CD14-positive monocyte (primary cell): ENCODE data around the gene PHACTR2. TPM values are rescaled to one million over a fixed set of nuclear protein-coding genes. Genes with fewer than 3 reads are reported as not detected.

ENCODE experiments used
- DNase-seq, 3 donors: peaks; one replicate each; pipeline ENCODE4 v3.0.0-alpha.2; 2011 to 2022
- H2AFZ ChIP-seq: 2 replicates; pipeline ENCODE4 v1.6.0; 2012; ENCODE audit warnings: mild to moderate bottlenecking, low read depth, low read length, inconsistent platforms; ENCODE audit not compliant: insufficient read depth, poor library complexity, severe bottlenecking
- H3K27ac ChIP-seq, 2 donors: 1 replicate in 1 of 2; 2 replicates in 1 of 2; pipeline ENCODE4 v1.5.1; 2012 to 2013; ENCODE audit warnings: low read length in 2 of 2, control low read depth in 1 of 2, inconsistent platforms in 1 of 2, low read depth in 1 of 2, mild to moderate bottlenecking in 1 of 2
- H3K27me3 ChIP-seq, 2 donors: one replicate each; pipeline versions ENCODE4 v1.6.0 to v1.6.1; 2011 to 2013; ENCODE audit warnings: low read length in 2 of 2; ENCODE audit not compliant: control insufficient read depth in 2 of 2, insufficient read depth in 2 of 2
- H3K36me3 ChIP-seq, 2 donors: replicated peaks in 1 of 2; 1 replicate in 1 of 2; 2 replicates in 1 of 2; pipeline versions ENCODE4 v1.5.1 to v1.6.1; 2012 to 2013; ENCODE audit warnings: low read length in 2 of 2, control low read depth in 1 of 2, inconsistent platforms in 1 of 2, mild to moderate bottlenecking in 1 of 2; ENCODE audit not compliant: insufficient read depth in 2 of 2, control insufficient read depth in 1 of 2
- H3K4me1 ChIP-seq, 2 donors: 1 replicate in 1 of 2; 2 replicates in 1 of 2; pipeline versions ENCODE4 v1.5.1 to v1.6.1; 2012 to 2013; ENCODE audit warnings: low read length in 2 of 2, control low read depth in 1 of 2, inconsistent platforms in 1 of 2, mild to moderate bottlenecking in 1 of 2, moderate library complexity in 1 of 2; ENCODE audit not compliant: insufficient read depth in 2 of 2, control insufficient read depth in 1 of 2
- H3K4me2 ChIP-seq: replicated peaks from 2 replicates; pipeline ENCODE3; 2012; ENCODE audit warnings: low read length, moderate library complexity, mild to moderate bottlenecking; ENCODE audit not compliant: poor library complexity, severe bottlenecking; ENCODE audit errors: extremely low read depth
- H3K4me3 ChIP-seq, 3 experiments: fragments of 200-600 bp in 1 of 3; sonication (generic) in 1 of 3; replicated peaks in 1 of 3; 1 replicate in 2 of 3; 2 replicates in 1 of 3; pipeline ENCODE4 v1.5.1; 2011 to 2013; ENCODE audit warnings: low read length in 3 of 3, mild to moderate bottlenecking in 3 of 3, control low read depth in 2 of 3, low read depth in 2 of 3, inconsistent platforms in 1 of 3, moderate library complexity in 1 of 3
- H3K79me2 ChIP-seq: 2 replicates; pipeline ENCODE4 v1.6.0; 2012; ENCODE audit warnings: mild to moderate bottlenecking, control low read depth, inconsistent platforms, low read length, moderate library complexity; ENCODE audit not compliant: insufficient read depth
- H3K9ac ChIP-seq: 2 replicates; pipeline ENCODE4 v1.6.0; 2017; ENCODE audit warnings: low read length, mild to moderate bottlenecking; ENCODE audit not compliant: insufficient read depth, poor library complexity, severe bottlenecking
- H3K9me3 ChIP-seq, 2 donors: replicated peaks in 1 of 2; 1 replicate in 1 of 2; 2 replicates in 1 of 2; pipeline versions ENCODE4 v1.5.1 to v1.6.1; 2012 to 2013; ENCODE audit warnings: low read length in 2 of 2, control low read depth in 1 of 2; ENCODE audit not compliant: control insufficient read depth in 1 of 2, insufficient read depth in 1 of 2
- H4K20me1 ChIP-seq: 2 replicates; pipeline ENCODE4 v1.6.0; 2012; ENCODE audit warnings: mild to moderate bottlenecking, low read length, control low read depth, moderate library complexity; ENCODE audit not compliant: insufficient read depth
- H3K27ac Mint-ChIP-seq, 7 donors: one replicate each; pipeline ENCODE4 v1.8.0; 2020; ENCODE audit warnings: mild to moderate bottlenecking in 7 of 7, mixed read lengths in 7 of 7, moderate library complexity in 6 of 7, inconsistent platforms in 2 of 7
- H3K27me3 Mint-ChIP-seq, 3 donors: one replicate each; pipeline ENCODE4 v1.8.0; 2021 to 2022; ENCODE audit warnings: low read depth in 3 of 3, mild to moderate bottlenecking in 3 of 3, mixed read lengths in 3 of 3, moderate library complexity in 3 of 3, inconsistent platforms in 1 of 3
- H3K36me3 Mint-ChIP-seq, 2 donors: one replicate each; pipeline ENCODE4 v1.8.0; 2020; ENCODE audit warnings: mixed read lengths in 2 of 2, inconsistent platforms in 1 of 2, mild to moderate bottlenecking in 1 of 2
- H3K4me1 Mint-ChIP-seq: one replicate; pipeline ENCODE4 v1.8.0; 2020; ENCODE audit warnings: mild to moderate bottlenecking, mixed read lengths
- H3K4me3 Mint-ChIP-seq, 2 donors: one replicate each; pipeline ENCODE4 v1.8.0; 2020; ENCODE audit warnings: mild to moderate bottlenecking in 2 of 2, mixed read lengths in 2 of 2, moderate library complexity in 1 of 2
- H3K9me3 Mint-ChIP-seq, 7 donors: one replicate each; pipeline ENCODE4 v1.8.0; 2020 to 2022; ENCODE audit warnings: mixed read lengths in 7 of 7, mild to moderate bottlenecking in 6 of 7, moderate library complexity in 6 of 7, inconsistent platforms in 2 of 7
- CTCF ChIP-seq: fragments of 200-600 bp; IDR thresholded peaks from one replicate; pipeline ENCODE4 v1.8.0; 2022; ENCODE audit warnings: antibody characterized with exemption, mild to moderate bottlenecking
- WGBS: methylation state at CpG from one replicate; pipeline ENCODE4 v1.1.5; 2013; ENCODE audit warnings: missing lambda C conversion rate; ENCODE audit not compliant: insufficient coverage; 5-methylcytosine and 5-hydroxymethylcytosine counted together
- intact Hi-C, 2 donors: fragments of 100-400 bp; cut with micrococcal nuclease; formaldehyde crosslinking; loops; one replicate each; pipeline versions ENCODE4 v1.15.0 to v1.15.1; 2023
- polyA plus RNA-seq, 3 donors: library from polyadenylated mRNA; depleted of rRNA in 1 of 3; unstranded in 2 of 3; stranded (reverse) in 1 of 3; fragments of 300-500 nt in 2 of 3; fragments of >200 nt in 1 of 3; fragmentation: Illumina TruSeq in 2 of 3; gene quantifications; 1 replicate in 2 of 3; 2 replicates in 1 of 3; pipeline ENCODE4 v1.2.3, GENCODE V29; 2012 to 2021

Gene PHACTR2
- polyA plus RNA-seq, 3 donors: 9.6 to 11.6 (median 11.2) TPM

GRCh38 chr6:143774347-143774746 is 96.6 kb downstream of the PHACTR2 start:
- Histone ChIP-seq H3K4me1 (peaks cover 3 to 5% of the 10 kb centered on the region in 2 donors), H2AFZ (no peak overlapping the region), H3K4me3 (no peak overlapping the region), H3K36me3 (peaks cover 24 to 71% of the 10 kb centered on the region in 2 donors), H3K9ac (no peak overlapping the region), H3K27ac (no peak overlapping the region), H4K20me1 (no peaks in the 10 kb centered on the region), H3K4me2 (no peak overlapping the region), H3K27me3 (no peaks in the 10 kb centered on the region), H3K79me2 (no peaks in the 10 kb centered on the region), H3K9me3 (no peaks in the 10 kb centered on the region)
- no peak for TF ChIP-seq CTCF
- Mint-ChIP-seq H3K4me3 (no peak overlapping the region), H3K27ac (no peak overlapping the region), H3K27me3 (no peaks in the 10 kb centered on the region), H3K36me3 (peaks cover 47 to 65% of the 10 kb centered on the region in 2 donors), H3K9me3 (no peaks in the 10 kb centered on the region), H3K4me1 (peaks cover 17% of the 10 kb centered on the region)
- whole genome bisulfite sequencing: 100% methylated on average over 1 of the region's 2 CpGs
- DNase-seq: no peak
- intact Hi-C loops: no loop called here

DNA sequence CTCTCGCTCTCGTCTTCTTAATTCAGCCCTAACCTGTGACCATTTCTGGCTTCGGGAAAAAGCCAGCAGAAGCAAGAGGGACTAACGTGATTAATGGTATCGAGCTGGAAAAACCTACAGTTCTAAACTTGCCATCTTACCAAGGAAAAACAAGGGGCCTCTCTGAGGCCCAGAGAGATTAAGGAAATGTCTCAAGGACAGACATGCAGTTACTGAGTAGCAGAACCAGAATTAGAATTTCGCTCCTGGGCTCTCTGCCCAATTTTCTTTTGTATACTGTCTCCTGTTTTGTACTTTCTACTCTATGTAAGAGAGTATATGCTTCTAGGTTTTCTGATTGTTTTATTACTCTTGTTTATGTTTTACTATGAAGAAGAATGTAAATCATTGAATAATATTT is 97.6 kb downstream of the PHACTR2 start:
- 90% methylated on average over 4 of the region's 6 CpGs for WGBS
- no peak overlapping the region for H3K9ac ChIP-seq
- H3K36me3 Mint-ChIP-seq: peaks cover 47 to 64% of the 10 kb centered on the region in 2 donors
- no peak overlapping the region for H3K4me3 Mint-ChIP-seq
- H3K9me3 ChIP-seq: no peaks in the 10 kb centered on the region
- no peaks in the 10 kb centered on the region for H3K79me2 ChIP-seq
- no peak overlapping the region for H2AFZ ChIP-seq
- no peak for TF ChIP-seq CTCF
- peaks cover 3 to 5% of the 10 kb centered on the region in 2 donors for H3K4me1 ChIP-seq
- H4K20me1 ChIP-seq: no peaks in the 10 kb centered on the region
- H3K27ac Mint-ChIP-seq: no peak overlapping the region
- intact Hi-C loops: no loop called here
- no peaks in the 10 kb centered on the region for H3K9me3 Mint-ChIP-seq
- H3K27ac ChIP-seq: no peak overlapping the region
- no peak overlapping the region for H3K4me2 ChIP-seq
- no peaks in the 10 kb centered on the region for H3K27me3 ChIP-seq
- no peaks in the 10 kb centered on the region for H3K27me3 Mint-ChIP-seq
- DNase-seq: no peak
- no peak overlapping the region for H3K4me3 ChIP-seq
- peaks cover 26 to 71% of the 10 kb centered on the region in 2 donors for H3K36me3 ChIP-seq
- peaks cover 17% of the 10 kb centered on the region for H3K4me1 Mint-ChIP-seq
